OCI-LY7 (cell line): ENCODE results near the gene LTN1. TPM values are rescaled to one million over a fixed set of nuclear protein-coding genes. Genes with fewer than 3 reads are reported as not detected.

Experiments used
- BruUV-seq: library from RNA; stranded (reverse); fragments of 400-500 nt; replicated peaks from 2 replicates; lab custom pipeline; 2021; lab: Mats Ljungman, UMichigan
- CTCF ChIA-PET: fragments of 300-600 bp; sonication (Branson Sonifier 250); formaldehyde crosslinking; loops from one replicate; lab custom pipeline; 2022; ENCODE audit warnings: antibody characterized with exemption; ENCODE audit not compliant: unreplicated experiment; lab: Charles Lee
- POLR2A ChIA-PET: fragments of 300-600 bp; sonication (Branson Sonifier 250); formaldehyde crosslinking; loops from one replicate; lab custom pipeline; 2022; ENCODE audit warnings: antibody characterized with exemption; lab: Charles Lee
- DNase-seq: peaks from one replicate; pipeline ENCODE4 v3.0.0-alpha.2; 2015; ENCODE audit warnings: low spot score
- H2AFZ ChIP-seq: fragments of 200-600 bp; sonication (generic), shearing (Covaris generic); 2 replicates; pipeline ENCODE4 v1.6.1; 2014; ENCODE audit warnings: mild to moderate bottlenecking, antibody characterized with exemption, low read length, moderate library complexity
- H3K27ac ChIP-seq: fragments of 200-600 bp; sonication (generic); 2 replicates; pipeline ENCODE4 v1.5.1; 2014; ENCODE audit warnings: mixed run types, low read depth, mild to moderate bottlenecking, moderate library complexity, low read length, inconsistent platforms; ENCODE audit not compliant: poor library complexity, severe bottlenecking
- H3K36me3 ChIP-seq: fragments of 200-600 bp; sonication (generic); 2 replicates; pipeline ENCODE4 v1.6.1; 2014; ENCODE audit warnings: mild to moderate bottlenecking, antibody characterized with exemption, low read length, moderate library complexity, mixed read lengths; ENCODE audit not compliant: insufficient read depth
- H3K4me1 ChIP-seq: fragments of 200-600 bp; sonication (generic); 2 replicates; pipeline ENCODE4 v1.5.1; 2014; ENCODE audit warnings: mild to moderate bottlenecking, low read length; ENCODE audit not compliant: insufficient read depth, poor library complexity, severe bottlenecking
- H3K4me2 ChIP-seq: fragments of 200-600 bp; sonication (generic); 2 replicates; pipeline ENCODE4 v1.6.1; 2014; ENCODE audit warnings: mild to moderate bottlenecking, low read length
- H3K4me3 ChIP-seq: fragments of 200-600 bp; sonication (generic); 2 replicates; pipeline ENCODE4 v1.5.1; 2014; ENCODE audit warnings: mild to moderate bottlenecking, low read depth, low read length; ENCODE audit not compliant: poor library complexity, severe bottlenecking
- H3K79me2 ChIP-seq: fragments of 200-600 bp; sonication (generic); 2 replicates; pipeline ENCODE4 v1.6.1; 2016; ENCODE audit warnings: low read depth, mild to moderate bottlenecking, low read length, moderate library complexity, mixed read lengths; ENCODE audit not compliant: insufficient read depth
- H3K9me2 ChIP-seq: fragments of 200-600 bp; sonication (generic); 2 replicates; pipeline ENCODE4 v1.6.1; 2016; ENCODE audit warnings: mild to moderate bottlenecking, low read length, mixed read lengths; ENCODE audit not compliant: insufficient read depth
- H3K9me3 ChIP-seq: fragments of 200-600 bp; sonication (generic); 2 replicates; pipeline ENCODE4 v1.6.1; 2014; ENCODE audit warnings: mild to moderate bottlenecking, mixed run types, low read length, mixed read lengths
- H4K20me1 ChIP-seq: fragments of 200-600 bp; sonication (generic); 2 replicates; pipeline ENCODE4 v1.6.1; 2014; ENCODE audit warnings: mild to moderate bottlenecking, antibody characterized with exemption, low read length, moderate library complexity, mixed read lengths; ENCODE audit not compliant: insufficient read depth
- CTCF ChIP-seq: fragments of 200-600 bp; sonication (generic); conservative IDR thresholded peaks from 2 replicates; pipeline ENCODE4 v1.5.1; 2014; ENCODE audit warnings: mild to moderate bottlenecking, antibody characterized with exemption, low read length, moderate library complexity, mixed read lengths
- EZH2phosphoT487 ChIP-seq: fragments of 200-600 bp; sonication (generic); IDR thresholded peaks from 2 replicates; pipeline ENCODE4 v1.6.1; 2018; ENCODE audit warnings: low read depth, borderline replicate concordance, mild to moderate bottlenecking, mixed run types, antibody characterized with exemption, low read length, moderate library complexity, mixed read lengths
- intact Hi-C: fragments of 100-400 bp; cut with micrococcal nuclease; formaldehyde crosslinking; loops from one replicate; pipeline ENCODE4 v1.10.0; 2022; ENCODE audit not compliant: unreplicated experiment
- total RNA-seq, 2 experiments: library from RNA; depleted of rRNA in 1 of 2; stranded (reverse); fragments of >200 nt in 1 of 2; shearing (Covaris generic) in 1 of 2; gene quantifications; 2 replicates each; pipeline ENCODE4 v1.2.3, GENCODE V29; 2014 to 2022

Gene LTN1
- total RNA-seq, 2 experiments from 2014 or later, result 18.4 to 32.6 TPM

GRCh38 chr21:28916150-28916893 is 76.4 kb downstream of the LTN1 start:
- H3K9me2 ChIP-seq, result no peaks in the 10 kb centered on the region
- H3K79me2 ChIP-seq, result no peaks in the 10 kb centered on the region
- intact Hi-C loops, result no loop called here
- ChIA-PET CTCF (no interaction called here), POLR2A (interaction anchor here (0.6 to 1.3 kb wide), 2 partner anchors 11 to 444 kb away, joined by 3 to 6 read pairs; no protein-coding TSS in a partner anchor)
- no peak overlapping the region for H3K4me3 ChIP-seq
- H3K4me1 ChIP-seq, result no peaks in the 10 kb centered on the region
- DNase-seq, result no peak
- TF ChIP-seq CTCF, result no peak
- TF ChIP-seq EZH2phosphoT487, result no peak
- H2AFZ ChIP-seq, result no peak overlapping the region
- H3K36me3 ChIP-seq, result no peaks in the 10 kb centered on the region
- BruUV-seq, result no TSS peak
- H3K27ac ChIP-seq, result no peak overlapping the region
- no peaks in the 10 kb centered on the region for H3K9me3 ChIP-seq
- H3K4me2 ChIP-seq, result no peak overlapping the region
- no peaks in the 10 kb centered on the region for H4K20me1 ChIP-seq

GRCh38 chr21:28913071-28913470 is 79.6 kb downstream of the LTN1 start:
- intact Hi-C loops, result no loop called here

More at GRCh38 chr21:28913071-28913470, 79.6 kb downstream of the LTN1 start:
- CTCF ChIA-PET, result no interaction called here
- no peak overlapping the region for H3K4me2 ChIP-seq
- no peak for DNase-seq
- no peaks in the 10 kb centered on the region for H3K9me3 ChIP-seq
- no peak overlapping the region for H2AFZ ChIP-seq
- H3K9me2 ChIP-seq, result no peaks in the 10 kb centered on the region
- H3K4me1 ChIP-seq, result no peaks in the 10 kb centered on the region
- POLR2A ChIA-PET, result interaction anchor here (0.7 to 1.3 kb wide), 3 partner anchors 20 to 52 kb away, joined by 3 to 4 read pairs (median 3); no protein-coding TSS in a partner anchor
- no peak overlapping the region for H3K4me3 ChIP-seq
- BruUV-seq, result no TSS peak
- no peak overlapping the region for H3K27ac ChIP-seq
- H3K36me3 ChIP-seq, result no peaks in the 10 kb centered on the region
- H3K79me2 ChIP-seq, result no peaks in the 10 kb centered on the region
- TF ChIP-seq CTCF (no peak), EZH2phosphoT487 (no peak)
- no peaks in the 10 kb centered on the region for H4K20me1 ChIP-seq
